ENCODE data around the gene ARHGAP44.

ARHGAP44 gene

GRCh38 chr17:12896180-12896785 lies 107.0 kb downstream of the ARHGAP44 start:
- no peak for DNase-seq

- DNase-seq = no peak
Observed at GRCh38 chr17:12898110-12898509, 108.8 kb downstream of the ARHGAP44 start.

- no peak for DNase-seq
Observed at GRCh38 chr17:12899604-12900003, 110.3 kb downstream of the ARHGAP44 start.

GRCh38 chr17:12900474-12900873 lies 111.2 kb downstream of the ARHGAP44 start:
- DNase-seq = no peak

GRCh38 chr17:12902046-12902445 lies 112.7 kb downstream of the ARHGAP44 start:
- DNase-seq = no peak

- no peak for DNase-seq
Observed at GRCh38 chr17:12907477-12907876, 118.2 kb downstream of the ARHGAP44 start.

- no peak for DNase-seq
Observed at GRCh38 chr17:12909046-12909445, 119.7 kb downstream of the ARHGAP44 start.

GRCh38 chr17:12909511-12909910 lies 120.2 kb downstream of the ARHGAP44 start:
- DNase-seq = no peak

GRCh38 chr17:12911239-12911638 lies 121.9 kb downstream of the ARHGAP44 start:
- DNase-seq = no peak

- DNase-seq = no peak
Observed at GRCh38 chr17:12917399-12917798, 128.1 kb downstream of the ARHGAP44 start.

GRCh38 chr17:12918142-12918541 lies 128.8 kb downstream of the ARHGAP44 start:
- peak in 4 of 56 donors; percentile 1 to 26 (median 6) for DNase-seq

GRCh38 chr17:12922120-12922519 lies 132.8 kb downstream of the ARHGAP44 start:
- no peak for DNase-seq

GRCh38 chr17:12924614-12925013 lies 135.3 kb downstream of the ARHGAP44 start:
- DNase-seq = no peak

GRCh38 chr17:12927001-12927400 lies 137.7 kb downstream of the ARHGAP44 start:
- DNase-seq = no peak

- DNase-seq = no peak
Observed at GRCh38 chr17:12927541-12928425, 138.5 kb downstream of the ARHGAP44 start.

GRCh38 chr17:12928736-12929135 lies 139.4 kb downstream of the ARHGAP44 start:
- no peak for DNase-seq

GRCh38 chr17:12936501-12936900 lies 147.2 kb downstream of the ARHGAP44 start:
- DNase-seq = no peak

GRCh38 chr17:12940699-12941098 lies 151.4 kb downstream of the ARHGAP44 start:
- DNase-seq = no peak

GRCh38 chr17:12947047-12947446 lies 157.7 kb downstream of the ARHGAP44 start:
- peak in 1 of 56 donors; percentile 2 for DNase-seq

GRCh38 chr17:12952012-12952411 lies 162.7 kb downstream of the ARHGAP44 start:
- DNase-seq = no peak

GRCh38 chr17:12953156-12953555 lies 163.9 kb downstream of the ARHGAP44 start:
- DNase-seq = peak in 23 of 56 donors; percentile 2 to 48 (median 18)

GRCh38 chr17:12955521-12955920 lies 166.2 kb downstream of the ARHGAP44 start:
- DNase-seq = no peak

GRCh38 chr17:12958786-12959185 lies 169.5 kb downstream of the ARHGAP44 start:
- no peak for DNase-seq
